NCI-H146 (cell line): ENCODE measurements around the gene NCAPG2.
A peak's percentile ranks its signal among the peaks of the same experiment; 100 is the strongest.

Source experiments
- DNase-seq: peaks from one replicate; lab custom pipeline; 2025; lab: John Stamatoyannopoulos, UW

The NCAPG2 gene

DNA sequence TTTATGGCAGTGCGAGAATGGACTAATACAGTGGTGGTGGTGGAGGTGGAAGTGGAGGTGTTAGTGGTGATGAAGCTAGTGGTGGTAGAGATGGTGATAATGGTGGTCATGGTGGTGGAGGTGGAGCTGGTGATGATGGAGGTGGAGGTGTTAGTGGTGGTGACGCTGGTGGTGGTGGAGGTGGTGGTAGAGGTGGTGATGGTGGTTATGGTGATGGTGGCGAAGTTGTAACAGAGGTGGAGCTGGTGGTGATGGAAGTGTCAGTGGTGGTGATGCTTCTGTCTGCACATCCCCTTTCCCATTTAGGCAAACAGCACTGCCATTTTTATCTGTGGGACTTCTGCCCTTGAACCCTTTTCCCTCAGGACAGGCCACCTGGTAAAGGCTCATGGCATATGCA is 109.5 kb downstream of the NCAPG2 start:
- no peak for DNase-seq

DNA sequence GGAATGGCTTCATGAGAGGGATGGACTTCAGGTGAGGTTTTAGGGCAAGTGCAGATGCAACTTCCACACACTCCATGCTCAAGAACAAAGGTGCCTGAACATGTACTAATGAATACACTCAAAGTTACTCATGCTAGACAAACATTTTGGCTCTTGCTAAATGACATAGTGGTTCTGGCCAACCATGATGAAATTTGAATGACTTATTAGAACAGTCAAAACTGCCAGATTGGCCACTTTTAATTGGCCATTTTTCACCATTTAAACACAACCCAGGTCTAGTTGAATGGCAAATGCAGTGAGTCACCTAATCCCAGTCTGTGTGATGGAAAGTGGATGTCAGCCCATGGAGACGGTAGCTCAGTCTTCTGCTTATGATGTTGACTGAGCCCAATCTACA is 112.1 kb downstream of the NCAPG2 start:
- no peak for DNase-seq

DNA sequence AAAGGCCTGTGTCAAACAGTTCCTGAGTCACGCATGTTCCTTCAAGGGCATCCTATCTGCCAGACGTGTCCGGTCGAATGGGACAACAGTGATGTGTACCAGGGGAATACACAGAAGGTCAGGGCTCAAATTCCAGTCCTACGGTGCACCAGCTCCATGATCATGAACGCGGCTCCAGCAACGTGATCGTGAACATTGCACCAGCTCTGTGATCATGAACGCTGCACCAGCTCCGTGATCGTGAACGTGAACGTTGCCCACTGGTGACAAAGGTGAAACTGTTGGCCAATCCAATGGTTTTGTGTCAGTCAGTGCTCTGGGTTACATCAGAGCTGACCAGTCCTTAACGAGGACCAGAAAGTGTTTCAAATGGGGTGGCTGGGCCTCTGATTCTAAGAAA is 112.7 kb downstream of the NCAPG2 start:
- no peak for DNase-seq

DNA sequence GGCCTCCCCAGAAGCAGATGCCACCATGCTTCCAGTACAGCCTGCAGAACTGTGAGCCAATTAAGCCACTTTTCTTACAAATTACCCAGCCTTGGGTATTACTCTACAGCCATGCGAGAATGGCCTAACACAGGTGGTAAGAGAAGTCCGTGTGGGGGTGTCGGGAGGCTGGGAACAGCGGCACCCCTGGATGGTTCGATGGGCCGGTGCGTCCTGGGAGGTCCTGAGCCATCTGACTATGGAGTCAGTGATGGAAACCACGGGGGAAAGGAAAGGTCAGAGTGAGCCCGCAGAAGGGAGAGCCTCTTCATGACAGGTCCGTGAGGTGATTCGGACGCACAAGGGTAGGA is 114.4 kb downstream of the NCAPG2 start:
- DNase-seq, result no peak

DNA sequence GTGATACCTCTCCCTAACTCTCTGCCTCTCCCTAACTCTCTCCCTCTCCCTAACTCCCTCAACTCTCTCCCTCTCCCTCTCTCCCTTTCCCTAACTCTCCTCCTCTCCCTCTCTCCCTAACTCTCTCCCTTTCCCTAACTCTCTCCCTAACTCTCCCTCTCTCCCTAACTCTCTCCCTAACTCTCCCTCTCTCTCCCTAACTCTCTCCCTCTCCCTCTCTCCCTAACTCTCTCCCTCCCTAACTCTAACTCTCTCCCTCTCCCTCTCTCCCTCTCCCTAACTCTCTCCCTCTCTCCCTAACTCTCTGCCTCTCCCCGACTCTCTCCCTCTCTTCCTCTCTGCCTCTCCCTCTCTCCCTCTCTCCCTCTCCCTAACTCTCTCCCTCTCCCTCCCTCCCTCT is 115.0 kb downstream of the NCAPG2 start:
- DNase-seq, result no peak

DNA sequence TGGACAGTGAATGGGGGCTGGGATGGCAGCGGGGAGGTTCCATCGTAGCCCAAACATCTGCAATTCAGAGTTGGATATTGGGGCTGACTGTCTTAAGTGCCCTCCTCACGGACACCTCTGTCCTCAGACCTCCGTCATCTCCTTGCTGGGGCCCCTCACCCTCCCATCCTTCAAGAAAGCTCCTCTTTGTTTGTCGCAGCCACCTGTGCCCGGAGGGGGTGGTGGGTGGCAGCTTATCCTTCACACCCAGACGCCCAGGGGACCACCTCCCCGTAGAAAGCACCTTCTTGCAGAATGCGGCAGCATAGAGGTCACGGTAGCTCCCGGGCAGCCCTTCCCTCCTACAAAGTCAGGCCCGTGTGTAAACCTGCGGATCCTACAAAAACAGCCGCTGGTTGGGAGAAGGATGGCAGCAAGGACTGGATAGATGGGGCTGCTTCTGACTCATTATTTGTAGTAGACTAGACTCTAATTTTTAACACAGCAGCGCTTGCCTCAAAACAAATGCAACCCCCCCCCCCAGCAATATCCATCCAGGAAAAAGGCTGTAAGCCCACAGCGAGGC is 115.6 kb downstream of the NCAPG2 start:
- no peak for DNase-seq

DNA sequence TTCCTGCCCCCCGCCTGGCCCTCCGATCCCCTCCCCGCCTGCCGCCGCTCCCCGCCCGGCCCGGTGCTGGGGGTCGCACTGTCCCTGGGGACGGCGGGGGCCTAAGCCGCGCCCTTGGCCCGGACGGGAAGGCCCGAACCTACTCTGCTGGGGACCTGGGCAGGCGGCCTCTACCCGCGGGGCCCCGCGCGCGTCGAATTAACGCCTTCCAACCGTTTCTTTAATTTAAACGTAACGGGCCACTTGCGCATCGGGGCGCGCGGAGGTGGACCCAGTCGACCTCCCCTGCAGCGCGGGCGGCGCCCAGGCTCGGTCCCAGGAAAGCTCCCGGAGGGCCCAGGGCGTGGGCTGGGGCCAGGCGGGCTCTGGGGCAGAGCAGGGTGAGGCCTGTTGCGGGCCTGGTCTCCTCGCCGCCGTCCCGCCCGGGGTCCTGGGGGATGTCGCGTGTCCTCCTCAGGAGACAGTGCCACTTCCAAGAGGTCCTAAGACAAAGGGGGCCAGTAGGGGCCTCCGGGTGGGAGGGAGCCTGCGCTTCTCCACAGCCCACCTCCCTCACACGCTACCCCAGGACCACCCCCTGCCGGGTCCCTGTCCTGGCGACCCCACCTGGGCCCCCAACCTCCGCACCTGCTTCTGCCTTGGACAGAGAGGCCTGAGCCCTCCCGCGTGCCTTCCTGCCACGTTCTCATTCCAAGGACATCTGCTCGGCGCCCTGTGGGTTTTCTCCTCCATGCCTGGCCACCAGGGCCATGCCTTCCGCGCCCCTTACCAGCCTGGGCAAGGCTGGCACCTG is 116.3 kb downstream of the NCAPG2 start:
- peak; percentile 49 for DNase-seq

DNA sequence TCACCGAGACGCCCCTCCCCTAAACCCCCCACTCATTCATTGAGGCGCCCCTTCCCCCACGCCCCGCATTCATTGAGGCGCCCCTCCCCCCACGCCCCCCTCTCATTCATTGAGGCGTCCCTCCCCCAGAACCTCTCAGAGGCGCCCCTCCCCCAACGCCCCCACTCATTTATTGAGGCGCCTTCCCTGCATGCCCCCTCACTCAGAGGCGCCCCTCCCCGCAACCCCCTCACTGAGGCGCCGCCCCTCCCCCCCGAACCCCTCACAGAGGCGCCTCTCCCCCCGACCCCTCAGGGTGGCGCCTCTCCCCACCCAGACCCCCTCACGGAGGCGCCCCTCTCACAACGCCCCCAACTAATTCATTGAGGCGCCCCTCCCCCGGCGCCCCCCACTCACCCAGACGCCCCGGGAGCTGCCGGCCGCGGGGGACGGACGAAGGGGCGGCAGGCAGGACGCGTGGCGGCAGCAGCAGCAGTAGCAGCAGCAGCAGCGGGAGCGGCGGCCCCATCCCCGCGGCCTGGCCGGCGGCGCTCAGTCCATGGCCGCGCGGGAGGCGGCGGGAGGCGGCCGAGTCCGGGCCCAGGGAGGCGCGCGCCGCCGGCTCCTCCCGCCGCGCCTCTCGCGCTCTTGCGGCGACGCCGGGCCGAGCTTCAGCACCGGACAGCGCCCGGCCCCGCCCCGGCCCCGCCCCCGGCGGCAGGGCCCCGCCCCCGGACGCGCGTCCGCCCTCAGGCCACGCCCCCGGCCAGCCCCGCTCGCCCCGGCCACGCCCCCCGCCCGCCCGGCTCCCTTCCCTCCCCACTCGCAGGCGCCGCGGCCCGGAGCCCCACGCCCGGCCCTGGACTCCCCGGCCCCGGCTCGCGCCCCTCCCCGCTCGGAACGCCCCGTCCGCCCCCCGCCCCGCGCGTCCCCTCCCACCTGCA is 117.2 kb downstream of the NCAPG2 start, which contains the start of gene PTPRN2:
TSS of gene PTPRN2 (minus strand) at position 662 of the 923 bp plus-strand sequence.
- peak; percentile 78 for DNase-seq

DNA sequence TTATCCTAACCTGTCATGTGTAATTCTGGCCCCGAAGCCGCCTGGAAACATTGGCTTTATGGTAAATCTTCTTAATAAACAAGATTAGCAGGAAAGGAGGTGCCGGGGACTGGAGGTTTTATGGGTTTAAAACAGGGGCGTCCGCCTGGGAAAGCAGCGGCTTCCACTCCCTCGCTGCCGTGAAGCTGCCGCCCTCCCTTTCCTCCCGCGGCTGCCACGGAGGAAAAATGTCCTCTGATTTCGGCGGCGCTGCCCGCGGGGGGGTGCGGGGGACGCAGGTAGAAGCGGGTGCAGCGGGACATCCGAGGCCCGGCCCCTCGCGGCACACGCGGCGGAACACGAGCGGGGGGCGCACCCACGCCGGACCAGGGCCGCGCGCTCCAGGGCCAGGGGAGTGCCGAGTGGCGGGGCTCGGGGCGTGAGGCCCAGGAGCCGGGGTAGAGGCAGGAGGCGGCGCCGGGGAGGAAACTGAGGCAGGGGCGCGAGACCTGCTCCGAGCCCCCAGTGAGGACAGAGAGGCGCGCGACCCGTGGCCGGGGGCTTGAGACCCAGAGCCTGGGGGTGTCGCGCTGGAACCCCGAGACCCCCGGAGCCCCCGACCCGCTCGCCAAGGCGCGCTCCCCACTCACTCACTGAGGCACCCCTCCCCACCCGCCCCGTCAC is 118.0 kb downstream of the NCAPG2 start:
- DNase-seq, result peak; percentile 49

DNA sequence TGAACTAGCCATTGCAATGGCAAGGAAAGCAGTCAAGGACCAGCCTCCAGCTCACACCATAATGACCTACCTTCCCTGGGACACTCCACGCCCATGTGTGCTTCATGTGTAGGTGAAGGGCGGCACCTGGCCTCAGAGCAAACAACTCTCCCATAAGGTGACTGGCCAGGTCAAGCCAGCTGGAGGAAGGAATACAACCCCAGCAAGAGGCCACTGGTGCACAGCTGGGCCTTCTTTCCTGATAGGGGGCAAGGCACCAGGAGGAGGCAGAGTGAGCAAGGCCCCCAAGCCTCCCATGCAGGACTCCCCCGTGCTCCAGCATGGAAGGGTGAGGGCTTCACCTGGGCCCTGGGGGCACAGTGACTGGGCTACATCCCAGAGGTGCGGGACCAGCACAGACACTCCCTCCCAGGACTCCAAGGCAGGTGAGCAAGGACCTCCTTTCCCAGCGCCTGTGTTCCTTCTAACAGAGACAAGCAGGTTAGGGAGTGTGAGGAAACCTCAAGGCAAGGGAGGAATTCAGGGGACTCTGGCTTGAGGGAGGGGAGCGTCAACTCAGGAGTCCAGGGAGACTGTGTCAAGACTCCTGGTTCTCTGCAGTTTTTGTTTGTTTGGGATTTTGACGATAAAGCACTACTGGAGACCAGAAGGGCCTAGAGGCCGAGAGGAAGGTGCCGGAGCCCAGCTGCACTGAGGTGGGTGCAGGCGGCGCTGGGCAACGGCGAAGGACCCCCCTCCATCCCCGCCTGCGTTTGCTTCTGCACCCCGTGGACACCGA is 118.7 kb downstream of the NCAPG2 start:
- peak; percentile 91 for DNase-seq

DNA sequence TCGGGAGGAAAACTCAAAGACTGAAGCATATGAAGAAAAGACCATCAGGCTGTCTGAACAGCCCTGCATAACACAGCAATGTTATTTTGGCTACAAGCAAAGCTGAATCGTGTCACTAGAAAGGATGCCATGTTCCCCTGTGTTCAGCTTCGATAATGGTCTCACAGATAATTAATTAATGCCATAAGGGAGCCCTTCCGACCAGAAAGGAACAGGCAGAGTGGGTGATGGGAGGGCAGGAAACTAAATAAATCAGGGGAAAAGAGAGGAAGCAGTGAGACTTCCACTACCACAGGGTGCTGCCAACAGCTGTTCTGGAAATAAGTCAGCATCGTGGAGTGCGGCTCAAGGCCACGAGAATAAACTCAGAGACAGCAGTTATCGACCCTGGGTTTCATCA is 120.2 kb downstream of the NCAPG2 start:
- no peak for DNase-seq

DNA sequence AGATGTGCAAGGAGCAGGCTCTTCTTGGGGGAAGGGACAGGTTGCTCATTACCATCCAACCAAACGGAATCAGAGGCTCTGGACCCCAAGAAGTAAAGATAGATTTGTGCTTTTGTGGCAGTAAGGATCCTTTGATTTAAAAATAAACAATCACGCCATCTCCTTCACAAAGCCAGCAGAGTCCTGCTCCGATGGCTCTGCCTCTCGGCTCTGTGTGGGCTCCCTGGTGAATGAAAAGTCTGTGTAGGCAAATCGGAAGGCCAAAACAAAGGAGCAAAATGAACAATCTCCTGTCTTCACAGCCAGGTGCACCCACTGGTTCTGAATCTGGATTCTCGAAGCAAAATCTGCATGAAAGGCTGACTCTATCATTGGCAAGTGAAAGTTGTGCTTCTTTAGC is 120.8 kb downstream of the NCAPG2 start:
- DNase-seq, result no peak

DNA sequence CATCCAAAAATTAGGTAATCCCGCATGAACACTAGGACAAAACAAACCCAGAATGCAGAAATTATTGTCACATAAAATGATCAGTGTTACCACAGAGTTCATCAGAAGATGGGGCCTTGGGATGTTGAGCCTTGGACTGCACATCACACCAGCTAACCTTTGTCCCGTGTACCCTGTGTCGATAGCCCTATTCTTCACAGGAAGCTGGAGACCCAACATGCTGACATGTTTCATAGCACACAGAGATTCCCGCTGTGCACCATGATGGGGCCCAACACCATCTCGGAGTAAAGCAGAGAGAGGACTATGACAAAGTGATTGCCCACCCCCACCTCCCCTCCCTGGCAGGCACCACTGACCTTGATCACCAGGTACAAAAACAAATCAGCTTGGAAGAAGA is 121.5 kb downstream of the NCAPG2 start:
- DNase-seq, result no peak

DNA sequence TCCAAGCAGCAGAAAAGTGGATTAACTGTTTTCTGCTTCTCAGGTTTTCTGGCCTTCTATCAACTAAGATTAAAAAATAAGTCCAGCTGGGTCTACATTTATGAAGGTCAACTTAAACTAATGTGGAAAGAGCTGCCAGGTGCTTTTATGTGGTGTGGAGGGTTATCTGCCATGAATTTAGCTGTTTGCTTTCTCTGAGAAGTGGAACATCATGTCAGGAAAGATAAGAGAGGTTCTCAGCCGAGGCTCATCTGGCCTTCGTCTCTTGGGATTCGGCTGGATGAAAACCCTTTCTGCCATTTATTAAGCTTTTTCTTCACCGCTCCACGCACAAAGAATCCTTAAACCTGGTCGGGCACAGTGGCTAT is 122.5 kb downstream of the NCAPG2 start:
- peak; percentile 81 for DNase-seq

DNA sequence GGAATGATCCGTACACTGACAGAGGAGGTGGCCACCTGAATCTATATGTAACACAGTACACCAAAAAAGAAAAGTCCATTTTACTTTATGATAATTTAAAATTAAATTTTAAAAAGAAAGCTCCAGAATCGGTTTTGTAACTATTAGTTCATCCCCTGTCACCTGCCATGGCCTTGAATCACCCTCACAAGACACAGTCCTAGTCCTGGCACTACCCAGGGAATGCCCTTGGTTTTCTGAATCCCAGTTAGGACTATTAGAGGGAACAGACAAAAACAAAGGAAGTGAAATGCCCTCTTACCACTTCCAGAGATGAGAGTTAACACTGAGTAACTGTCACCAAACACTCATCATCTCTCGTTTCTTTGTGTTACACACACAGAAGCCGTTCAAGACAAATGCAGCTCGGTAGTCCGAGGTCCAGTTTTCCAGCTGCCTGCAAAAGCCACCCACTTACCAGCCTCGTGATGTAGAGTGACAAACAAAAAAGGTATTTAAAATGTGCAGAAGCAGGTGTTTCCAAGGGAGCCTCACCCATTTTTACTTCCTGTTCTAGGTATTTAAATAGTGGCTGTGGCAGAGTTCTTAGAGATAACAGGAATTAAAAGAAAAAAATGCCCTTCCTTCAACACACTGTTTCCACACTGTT is 123.0 kb downstream of the NCAPG2 start:
- DNase-seq, result peak; percentile 93
